DMS 273 (cell line): ENCODE results near the gene SEMA6B.

Experiments
- DNase-seq: peaks from one replicate; lab custom pipeline; 2025; ENCODE audit not compliant: unreplicated experiment; lab: John Stamatoyannopoulos, UW

SEMA6B gene

GRCh38 chr19:4494691-4495064 lies 64.8 kb downstream of the SEMA6B start:
- no peak for DNase-seq

DNA sequence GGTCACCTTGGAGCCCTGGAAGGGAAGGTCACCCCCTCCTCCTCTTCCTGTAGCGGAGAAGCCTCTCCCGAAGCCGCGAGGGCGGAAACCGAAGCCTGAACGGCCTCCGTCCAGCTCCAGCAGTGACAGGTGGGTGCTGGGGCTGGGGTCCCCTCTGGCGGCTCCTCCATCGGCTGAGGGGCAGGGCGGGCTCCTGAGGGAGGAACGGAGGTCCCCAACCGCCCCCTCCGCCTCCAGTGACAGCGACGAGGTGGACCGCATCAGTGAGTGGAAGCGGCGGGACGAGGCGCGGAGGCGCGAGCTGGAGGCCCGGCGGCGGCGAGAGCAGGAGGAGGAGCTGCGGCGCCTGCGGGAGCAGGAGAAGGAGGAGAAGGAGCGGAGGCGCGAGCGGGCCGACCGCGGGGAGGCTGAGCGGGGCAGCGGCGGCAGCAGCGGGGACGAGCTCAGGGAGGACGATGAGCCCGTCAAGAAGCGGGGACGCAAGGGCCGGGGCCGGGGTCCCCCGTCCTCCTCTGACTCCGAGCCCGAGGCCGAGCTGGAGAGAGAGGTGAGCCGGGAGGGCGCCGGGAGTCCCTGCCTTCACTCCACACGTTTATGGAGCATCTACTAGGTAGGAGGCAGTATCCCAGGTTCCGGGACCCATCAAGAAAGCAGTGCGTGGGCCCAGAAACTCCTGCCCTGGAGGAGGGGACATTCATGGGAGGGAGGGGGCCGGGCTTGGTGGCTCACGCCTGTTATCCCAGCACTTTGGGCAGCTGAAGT lies 65.4 kb downstream of the SEMA6B start:
- no peak for DNase-seq

DNA sequence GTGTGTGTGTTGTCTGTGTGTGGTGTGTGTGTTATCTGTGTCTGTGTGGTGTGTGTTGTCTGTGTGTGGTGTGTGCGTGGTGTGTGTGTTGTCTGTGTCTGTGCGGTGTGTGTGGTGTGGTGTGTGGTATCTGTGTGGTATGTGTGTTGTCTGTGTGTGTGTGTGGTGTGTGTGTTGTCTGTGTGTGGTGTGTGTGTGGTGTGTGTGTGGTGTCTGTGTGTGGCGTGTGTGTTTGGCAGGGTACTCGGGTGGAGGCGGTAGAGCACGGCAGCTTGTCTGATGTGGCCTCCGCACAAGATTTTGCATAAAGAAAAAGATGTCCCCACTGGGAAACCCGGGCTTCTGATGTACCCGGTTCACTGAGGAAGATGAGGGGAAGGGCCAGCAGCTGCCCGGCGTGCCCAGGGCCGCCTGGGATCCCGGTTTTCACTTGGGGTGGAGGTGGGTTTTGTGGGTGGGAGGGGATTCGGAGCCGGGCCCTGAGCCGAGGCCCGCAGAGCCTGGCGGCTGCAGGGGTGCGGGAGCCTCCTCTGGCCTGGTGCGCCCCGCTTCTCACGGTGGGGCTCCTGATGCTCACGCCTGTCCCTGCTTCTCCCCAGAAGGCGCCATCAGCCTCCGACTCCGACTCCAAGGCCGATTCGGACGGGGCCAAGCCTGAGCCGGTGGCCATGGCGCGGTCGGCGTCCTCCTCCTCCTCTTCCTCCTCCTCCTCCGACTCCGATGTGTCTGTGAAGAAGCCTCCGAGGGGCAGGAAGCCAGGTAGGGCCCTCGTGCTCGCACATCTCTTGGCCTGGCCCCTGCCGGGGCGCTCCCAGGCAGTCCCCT lies 66.2 kb downstream of the SEMA6B start:
- no peak for DNase-seq
